GM23248 (cell line): ENCODE data around the gene PCDHB8. TPM values are rescaled to one million over a fixed set of nuclear protein-coding genes. Genes with fewer than 3 reads are reported as not detected.
"Not testable (repeated sequence)": the region's sequence is repeated elsewhere in the genome, so short reads cannot be mapped to it uniquely, and the experiment has no call there.

Source experiments
- DNase-seq: peaks from one replicate; pipeline ENCODE4 v3.0.0-alpha.2; 2015
- H2AFZ ChIP-seq: fragments of 200-600 bp; sonication (generic); 2 replicates; pipeline ENCODE4 v1.6.1; 2016; ENCODE audit warnings: antibody characterized with exemption
- H3F3A ChIP-seq: fragments of 200-600 bp; sonication (generic); 2 replicates; pipeline ENCODE4 v1.6.1; 2016; ENCODE audit warnings: mild to moderate bottlenecking, antibody characterized with exemption, mixed run types; ENCODE audit not compliant: insufficient read depth
- H3K27ac ChIP-seq: fragments of 200-600 bp; sonication (generic); 2 replicates; pipeline ENCODE4 v1.5.1; 2016; ENCODE audit warnings: mild to moderate bottlenecking
- H3K27me3 ChIP-seq: fragments of 200-600 bp; sonication (generic); replicated peaks from 2 replicates; pipeline ENCODE4 v1.6.1; 2016; ENCODE audit warnings: mild to moderate bottlenecking; ENCODE audit not compliant: insufficient read depth
- H3K36me3 ChIP-seq: fragments of 200-600 bp; sonication (generic); 2 replicates; pipeline ENCODE4 v1.6.1; 2016; ENCODE audit warnings: low read depth, mild to moderate bottlenecking
- H3K4me1 ChIP-seq: fragments of 200-600 bp; sonication (generic); 2 replicates; pipeline ENCODE4 v1.6.1; 2016; ENCODE audit warnings: mild to moderate bottlenecking; ENCODE audit not compliant: insufficient read depth
- H3K4me2 ChIP-seq: fragments of 200-600 bp; sonication (generic); one replicate; pipeline ENCODE4 v1.6.1; 2016; ENCODE audit warnings: mild to moderate bottlenecking; ENCODE audit not compliant: unreplicated experiment
- H3K4me3 ChIP-seq: fragments of 200-600 bp; sonication (generic); 2 replicates; pipeline ENCODE4 v1.5.1; 2016; ENCODE audit warnings: mild to moderate bottlenecking
- H3K79me2 ChIP-seq: fragments of 200-600 bp; sonication (generic); 2 replicates; pipeline ENCODE4 v1.6.1; 2016; ENCODE audit warnings: mild to moderate bottlenecking; ENCODE audit not compliant: insufficient read depth
- H3K9ac ChIP-seq: fragments of 200-600 bp; sonication (generic); 2 replicates; pipeline ENCODE4 v1.6.1; 2016; ENCODE audit warnings: mild to moderate bottlenecking
- H3K9me2 ChIP-seq: fragments of 200-600 bp; sonication (generic); 2 replicates; pipeline ENCODE4 v1.6.1; 2016; ENCODE audit warnings: mixed run types, mild to moderate bottlenecking, moderate library complexity; ENCODE audit not compliant: insufficient read depth
- H3K9me3 ChIP-seq: fragments of 200-600 bp; sonication (generic); one replicate; pipeline ENCODE4 v1.6.1; 2017; ENCODE audit warnings: low read depth
- H4K20me1 ChIP-seq: fragments of 200-600 bp; sonication (generic); 2 replicates; pipeline ENCODE4 v1.6.0; 2016; ENCODE audit not compliant: insufficient read depth
- EZH2 ChIP-seq: fragments of 200-600 bp; sonication (generic); IDR thresholded peaks from 2 replicates; pipeline ENCODE4 v1.6.1; 2018; ENCODE audit warnings: antibody characterized with exemption, mild to moderate bottlenecking; ENCODE audit not compliant: insufficient read depth, poor library complexity, severe bottlenecking
- EZH2phosphoT487 ChIP-seq: fragments of 200-600 bp; sonication (generic); IDR thresholded peaks from 2 replicates; pipeline ENCODE4 v1.6.1; 2018; ENCODE audit warnings: antibody characterized with exemption, moderate library complexity, mild to moderate bottlenecking, low read depth; ENCODE audit not compliant: insufficient read depth
- WGBS, 2 experiments: methylation state at CpG; one replicate each; pipeline ENCODE4 v1.1.6; 2015 to 2017; ENCODE audit warnings: low lambda C conversion rate in 2 of 2, low coverage in 1 of 2; ENCODE audit errors: missing lambda C conversion rate in 2 of 2; 5-methylcytosine and 5-hydroxymethylcytosine counted together
- in situ Hi-C: fragments of 300-500 bp; cut with MboI; formaldehyde crosslinking; loops from 2 replicates; pipeline ENCODE4 v1.15.0; 2020
- polyA plus RNA-seq: library from polyadenylated mRNA; unstranded; fragments of >200 nt; fragmentation: Nextera tagmentation; extraction: Ambion mirVana; gene quantifications from 2 replicates; pipeline ENCODE4 v1.2.1, GENCODE V29; 2016
- total RNA-seq: library from RNA; depleted of rRNA; stranded (reverse); fragments of >200 nt; shearing (Covaris generic); gene quantifications from 2 replicates; pipeline ENCODE4 v1.2.3, GENCODE V29; 2014

PCDHB8 gene
- total and polyA plus RNA-seq, 2 experiments from 2014 or later: 0.83 to 2.9 TPM

GRCh38 chr5:141196363-141196762, 18.8 kb downstream of the PCDHB8 start:
- Histone ChIP-seq H3F3A (no peaks in the 10 kb centered on the region), H3K36me3 (no peaks in the 10 kb centered on the region), H3K27me3 (no peaks in the 10 kb centered on the region), H3K9me3 (peaks cover 8% of the 10 kb centered on the region), H3K79me2 (no peaks in the 10 kb centered on the region), H4K20me1 (no peaks in the 10 kb centered on the region), H2AFZ (no peak overlapping the region), H3K27ac (no peak overlapping the region), H3K4me3 (no peak overlapping the region), H3K4me1 (no peaks in the 10 kb centered on the region), H3K9ac (no peak overlapping the region), H3K4me2 (no peak overlapping the region), H3K9me2 (no peaks in the 10 kb centered on the region)
- WGBS, 2 experiments: 3 to 7% methylated on average over 3 of the region's 3 CpGs
- DNase-seq: no peak
- in situ Hi-C loops: no loop called here
- TF ChIP-seq EZH2: no peak
- no peak for TF ChIP-seq EZH2phosphoT487

GRCh38 chr5:141199359-141200235, 22.0 kb downstream of the PCDHB8 start, which contains the start of gene PCDHB11:
PCDHB11 (plus strand) TSS chr5:141199627; CDS start chr5:141199775, 148 bp downstream.
- Histone ChIP-seq H2AFZ (peak within 1 kb of the TSS; percentile 70), H3K9me3 (peaks cover 8% of the 10 kb centered on the region), H3F3A (no peaks in the 10 kb centered on the region), H3K9me2 (no peaks in the 10 kb centered on the region), H3K27ac (no peak within 1 kb of the TSS), H3K36me3 (no peaks in the 10 kb centered on the region), H3K4me3 (peak within 1 kb of the TSS; percentile 63), H3K4me2 (peak within 1 kb of the TSS; percentile 52), H3K79me2 (no peaks in the 10 kb centered on the region), H3K27me3 (no peaks in the 10 kb centered on the region), H3K4me1 (no peaks in the 10 kb centered on the region), H3K9ac (no peak within 1 kb of the TSS; the same call in 1 of the 2 replicates), H4K20me1 (no peaks in the 10 kb centered on the region)
- DNase-seq: peak; percentile 48
- WGBS, 2 experiments: 14 to 16% methylated on average over 21 of the region's 21 CpGs
- TF ChIP-seq EZH2phosphoT487 (no peak), EZH2 (no peak)
- in situ Hi-C loops: no loop called here

- H3K4me2 ChIP-seq, H3K36me3 ChIP-seq, H3F3A ChIP-seq, H3K9me3 ChIP-seq, H3K27me3 ChIP-seq, H3K79me2 ChIP-seq, H3K9me2 ChIP-seq, H3K27ac ChIP-seq, in situ Hi-C loops, H4K20me1 ChIP-seq, H3K9ac ChIP-seq, H3K4me3 ChIP-seq, H3K4me1 ChIP-seq, H2AFZ ChIP-seq, DNase-seq: not testable (repeated sequence)
- 46 to 48% methylated on average over 22 to 25 of the region's 38 CpGs for WGBS, 2 experiments
These were observed 23.5 kb downstream of the PCDHB8 start for GRCh38 chr5:141201126-141201525.

GRCh38 chr5:141201646-141202045, 24.1 kb downstream of the PCDHB8 start:
- H3K4me3 ChIP-seq, H3K79me2 ChIP-seq, H3K27me3 ChIP-seq, H2AFZ ChIP-seq, H4K20me1 ChIP-seq, DNase-seq, H3F3A ChIP-seq, H3K9me2 ChIP-seq, H3K27ac ChIP-seq, H3K9me3 ChIP-seq, H3K9ac ChIP-seq, H3K4me1 ChIP-seq, H3K36me3 ChIP-seq, H3K4me2 ChIP-seq, in situ Hi-C loops: not testable (repeated sequence)
- WGBS, 2 experiments: 19 to 37% methylated on average over 12 to 28 of the region's 35 CpGs
